ENCODE results near the gene CPN1. TPM values are rescaled to one million over a fixed set of nuclear protein-coding genes. Genes with fewer than 3 reads are reported as not detected.
"Not testable (repeated sequence)": the region's sequence is repeated elsewhere in the genome, so short reads cannot be mapped to it uniquely, and the experiment has no call there.

The CPN1 gene
- total RNA-seq, 1 donor from 2014 or later, result not detected

- Mint-ChIP-seq H3K27ac (ENCODE audit: unreplicated experiment) (no peak overlapping the region), H3K27me3 (ENCODE audit: low read depth) (peaks cover 44% of the 10 kb centered on the region), H3K9me3 (ENCODE audit: low read depth) (no peaks in the 10 kb centered on the region), H3K36me3 (ENCODE audit: low read depth) (no peaks in the 10 kb centered on the region), H3K4me1 (ENCODE audit: low read depth) (no peaks in the 10 kb centered on the region), H3K4me3 (ENCODE audit: unreplicated experiment) (no peak overlapping the region)
- no peak for DNase-seq (ENCODE audit: low spot score)
- TF ChIP-seq CTCF (IDR thresholded peaks at IDR 0.05), result no peak
Measured at GRCh38 chr10:100083623-100084022, 2.0 kb upstream of the CPN1 start.

GRCh38 chr10:100082276-100082675 is 607 bp upstream of the CPN1 start:
- not testable (repeated sequence) for H3K9me3 Mint-ChIP-seq (ENCODE audit: low read depth); H3K4me1 Mint-ChIP-seq (ENCODE audit: low read depth); DNase-seq (ENCODE audit: low spot score); H3K4me3 Mint-ChIP-seq (ENCODE audit: unreplicated experiment); H3K36me3 Mint-ChIP-seq (ENCODE audit: low read depth); H3K27ac Mint-ChIP-seq (ENCODE audit: unreplicated experiment)
- H3K27me3 Mint-ChIP-seq (ENCODE audit: low read depth), result peaks cover 35% of the 10 kb centered on the region

- Mint-ChIP-seq H3K36me3 (ENCODE audit: low read depth) (no peaks in the 10 kb centered on the region), H3K4me3 (ENCODE audit: unreplicated experiment) (no peak overlapping the region), H3K27me3 (ENCODE audit: low read depth) (peaks cover 23% of the 10 kb centered on the region), H3K9me3 (ENCODE audit: low read depth) (no peaks in the 10 kb centered on the region), H3K4me1 (ENCODE audit: low read depth) (no peaks in the 10 kb centered on the region), H3K27ac (ENCODE audit: unreplicated experiment) (no peak overlapping the region)
- TF ChIP-seq CTCF (IDR thresholded peaks at IDR 0.05), result no peak
- DNase-seq (ENCODE audit: low spot score), result no peak
Measured at GRCh38 chr10:100076750-100077149, 4.9 kb downstream of the CPN1 start.

- no peak for DNase-seq (ENCODE audit: low spot score)
- H3K27me3 Mint-ChIP-seq (ENCODE audit: low read depth), result peaks cover 13% of the 10 kb centered on the region
- H3K4me3 Mint-ChIP-seq (ENCODE audit: unreplicated experiment), result no peak overlapping the region
- no peaks in the 10 kb centered on the region for H3K4me1 Mint-ChIP-seq (ENCODE audit: low read depth)
- no peaks in the 10 kb centered on the region for H3K9me3 Mint-ChIP-seq (ENCODE audit: low read depth)
- no peaks in the 10 kb centered on the region for H3K36me3 Mint-ChIP-seq (ENCODE audit: low read depth)
- TF ChIP-seq CTCF (IDR thresholded peaks at IDR 0.05), result no peak
- no peak overlapping the region for H3K27ac Mint-ChIP-seq (ENCODE audit: unreplicated experiment)
Measured at GRCh38 chr10:100075426-100076220, 6.0 kb downstream of the CPN1 start.

GRCh38 chr10:100072514-100072913 is 9.2 kb downstream of the CPN1 start:
- DNase-seq (ENCODE audit: low spot score), result no peak
- Mint-ChIP-seq H3K27me3 (ENCODE audit: low read depth) (peaks cover 5% of the 10 kb centered on the region), H3K27ac (ENCODE audit: unreplicated experiment) (no peak overlapping the region), H3K9me3 (ENCODE audit: low read depth) (no peaks in the 10 kb centered on the region), H3K4me3 (ENCODE audit: unreplicated experiment) (no peak overlapping the region), H3K36me3 (ENCODE audit: low read depth) (no peaks in the 10 kb centered on the region), H3K4me1 (ENCODE audit: low read depth) (no peaks in the 10 kb centered on the region)
- TF ChIP-seq CTCF (IDR thresholded peaks at IDR 0.05), result no peak

GRCh38 chr10:100071529-100071928 is 10.1 kb downstream of the CPN1 start:
- Mint-ChIP-seq H3K4me1 (ENCODE audit: low read depth) (no peaks in the 10 kb centered on the region), H3K36me3 (ENCODE audit: low read depth) (no peaks in the 10 kb centered on the region), H3K4me3 (ENCODE audit: unreplicated experiment) (no peak overlapping the region), H3K9me3 (ENCODE audit: low read depth) (no peaks in the 10 kb centered on the region), H3K27ac (ENCODE audit: unreplicated experiment) (no peak overlapping the region), H3K27me3 (ENCODE audit: low read depth) (peaks cover 2% of the 10 kb centered on the region)
- no peak for DNase-seq (ENCODE audit: low spot score)
- no peak for TF ChIP-seq CTCF (IDR thresholded peaks at IDR 0.05)

Measured in chondrocyte (in vitro differentiated cells).